ENCODE results near the gene RANBP1.
"Not testable (repeated sequence)": the region's sequence is repeated elsewhere in the genome, so short reads cannot be mapped to it uniquely, and the experiment has no call there.

Gene RANBP1

DNA sequence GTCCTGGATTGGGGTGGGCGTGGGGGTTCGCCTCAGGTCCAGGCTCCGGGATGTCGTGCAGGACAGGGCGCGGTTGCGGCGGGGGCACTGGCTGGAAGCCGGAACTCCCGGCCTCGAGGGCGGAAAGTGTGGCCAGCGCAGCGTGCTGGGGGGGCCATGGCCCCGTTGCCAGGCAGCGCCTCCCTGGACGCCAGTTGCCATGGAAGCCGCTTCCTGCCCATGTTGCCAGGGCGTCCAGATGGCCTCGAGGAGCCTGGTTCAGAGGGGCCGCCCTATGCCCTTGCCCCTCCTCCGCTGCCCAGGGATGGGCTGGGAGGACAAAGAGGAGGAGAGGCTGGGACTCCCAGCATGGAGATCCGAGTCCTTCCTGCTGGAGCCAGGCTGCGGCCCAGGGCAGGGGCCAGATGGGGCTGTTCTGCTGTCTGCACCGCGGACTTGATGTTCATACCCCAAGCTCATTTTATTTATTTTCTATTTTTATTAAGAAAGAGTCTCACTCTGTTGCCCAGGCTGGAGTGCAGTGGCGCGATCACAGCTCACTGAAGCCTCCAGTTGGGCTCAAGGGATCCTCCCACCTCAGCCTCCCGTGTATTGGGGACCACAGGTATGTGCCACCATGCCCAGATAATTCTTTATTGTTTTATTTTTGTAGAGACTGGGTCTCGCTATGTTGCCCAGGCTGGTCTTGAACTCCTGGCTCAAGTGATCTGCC is 39.6 kb downstream of the RANBP1 start:
- DNase-seq = no peak

DNA sequence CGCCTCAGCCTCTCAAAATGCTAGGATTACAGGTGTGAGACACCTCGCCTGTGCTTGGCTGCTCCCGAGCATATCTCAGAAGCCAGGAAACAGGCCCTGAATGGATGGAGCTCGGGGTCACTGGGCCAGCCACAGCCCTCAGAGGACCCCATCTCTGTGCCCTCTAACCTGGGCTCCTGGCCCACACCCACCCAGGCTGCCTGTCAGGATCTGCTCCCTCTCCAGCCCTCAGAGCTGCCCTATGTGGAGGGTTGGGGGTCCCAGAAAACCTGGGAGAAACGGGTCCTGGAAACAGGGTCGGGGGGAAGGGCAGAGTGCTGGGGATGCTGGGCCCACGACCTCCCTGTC is 40.1 kb downstream of the RANBP1 start:
- DNase-seq = no peak

DNA sequence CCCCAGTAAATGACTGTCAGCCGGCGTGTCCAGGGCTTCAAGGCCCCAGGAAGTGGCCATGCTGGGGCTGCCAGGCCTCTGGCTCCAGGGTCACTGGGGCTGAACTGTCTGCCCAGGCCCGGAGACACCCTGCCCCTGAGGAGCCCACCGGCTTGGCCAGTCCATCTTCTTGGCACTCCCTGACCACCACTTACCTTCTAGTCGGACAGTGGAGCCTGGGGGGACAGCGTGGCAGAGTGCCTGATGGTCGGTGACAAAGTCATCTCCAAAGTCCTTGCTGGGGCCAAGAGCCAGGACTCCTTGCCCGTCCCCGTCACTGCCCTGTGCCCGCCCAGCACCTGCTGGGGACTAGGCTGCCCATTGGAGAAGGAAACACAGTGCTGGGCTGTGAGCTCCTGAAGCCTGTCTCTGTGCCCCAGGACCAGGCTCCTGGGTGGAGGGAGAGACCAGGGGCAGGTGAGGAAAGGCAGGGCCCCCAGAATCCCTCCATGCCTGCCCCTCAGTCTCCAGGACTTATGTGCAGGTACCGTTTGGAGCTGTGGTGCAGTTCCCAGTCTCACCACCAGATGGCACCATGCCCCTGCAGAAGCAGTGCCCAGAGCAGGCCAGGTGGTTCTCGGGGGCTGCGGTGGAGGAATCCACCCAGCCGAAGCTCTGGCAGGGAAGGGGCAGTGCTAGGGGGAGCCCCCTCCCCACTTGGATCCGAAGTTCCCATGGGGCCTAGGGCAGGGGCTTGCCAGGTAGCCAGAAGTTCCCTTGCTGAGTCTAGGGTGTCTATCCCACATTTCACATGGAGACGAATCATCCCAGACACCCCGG is 40.9 kb downstream of the RANBP1 start:
- peak; percentile 91 to 93 for DNase-seq

DNA sequence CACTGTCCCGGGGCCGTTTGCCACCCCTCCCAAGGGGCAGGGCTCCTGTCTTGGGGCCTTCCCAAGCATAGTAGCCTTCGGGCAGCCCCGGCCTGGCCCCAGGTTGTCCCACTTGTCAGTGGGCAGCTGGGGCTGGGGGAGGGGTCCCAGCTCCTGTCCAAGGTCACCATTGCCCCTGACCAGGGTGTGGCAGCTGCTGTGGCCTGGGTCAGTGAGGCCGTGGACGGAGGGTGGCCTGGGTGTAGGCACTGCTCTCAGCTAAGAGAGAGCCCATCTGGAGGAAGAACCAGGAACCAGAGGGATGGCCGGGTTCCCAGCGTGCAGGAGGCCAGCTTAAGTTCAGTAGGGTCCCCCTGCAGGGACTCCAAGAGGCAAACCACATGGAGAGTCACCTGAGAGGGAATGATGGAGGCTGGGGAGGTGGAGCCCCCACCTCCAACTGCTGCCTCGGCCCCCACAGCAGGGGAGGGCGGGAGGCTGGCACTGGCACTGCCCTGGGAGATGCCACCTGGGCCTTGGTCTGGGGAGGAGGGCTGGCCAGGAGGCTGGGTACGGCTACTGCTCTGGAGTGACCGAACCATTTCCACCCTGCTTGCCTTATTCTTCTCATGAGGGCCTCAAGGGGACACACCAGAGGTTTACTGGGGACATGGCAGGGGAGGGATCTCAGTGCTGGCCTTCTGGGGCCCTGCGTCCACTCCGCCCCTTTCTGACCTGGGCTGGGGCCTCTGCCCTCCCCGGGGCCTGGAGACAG is 41.7 kb downstream of the RANBP1 start:
- no peak for DNase-seq

DNA sequence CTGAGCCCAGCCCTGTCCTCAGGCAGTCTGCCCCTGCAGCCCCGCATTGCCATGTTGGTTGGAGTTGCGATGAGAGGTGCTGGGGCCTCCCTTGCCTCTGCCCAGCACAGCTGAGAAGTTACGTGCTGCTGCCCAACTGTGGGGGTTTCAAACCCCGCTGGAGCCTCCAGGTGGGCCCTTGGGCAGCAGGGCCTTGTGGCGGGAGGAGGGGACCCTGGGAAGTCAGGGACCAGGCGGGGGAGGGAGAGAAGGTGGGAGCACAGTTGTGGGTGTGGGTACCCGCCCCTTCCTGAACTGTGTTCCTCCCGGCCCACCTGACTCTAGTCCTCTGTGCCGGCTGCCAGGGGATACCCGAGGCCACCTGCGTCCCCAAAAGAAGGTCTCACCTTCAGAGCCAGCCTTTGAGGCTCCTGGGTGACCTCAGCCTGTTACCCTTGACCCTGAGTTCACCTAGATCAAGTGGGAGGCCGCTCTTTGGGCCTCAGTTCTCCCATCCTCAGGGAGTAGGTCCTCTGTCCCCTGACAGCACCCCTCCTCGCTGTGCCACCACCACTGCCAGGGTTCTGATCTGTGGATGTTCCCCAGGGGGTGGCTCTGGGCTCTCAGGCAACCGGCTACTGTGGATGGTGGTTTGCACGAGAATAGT is 42.6 kb downstream of the RANBP1 start:
- DNase-seq = no peak

DNA sequence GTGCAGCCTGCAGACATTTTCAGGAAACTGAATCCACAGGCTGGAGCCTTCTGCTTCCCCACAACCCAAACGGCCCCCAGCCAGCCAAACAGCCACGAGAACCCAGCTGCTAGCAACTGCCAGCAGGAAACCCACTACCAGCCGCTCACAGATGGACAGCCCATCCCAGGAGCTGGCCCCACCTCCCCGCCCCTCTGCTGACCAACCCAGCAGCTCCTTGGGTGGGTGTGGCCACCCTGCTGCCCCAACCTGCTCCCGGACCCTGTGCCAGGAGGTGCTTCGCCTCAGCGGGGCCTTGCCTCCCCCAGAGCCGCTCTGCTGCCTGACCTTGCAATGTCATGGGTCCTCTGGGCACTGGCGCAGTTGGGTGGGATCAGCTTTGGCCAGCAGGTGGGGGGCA is 43.2 kb downstream of the RANBP1 start:
- no peak for DNase-seq

DNA sequence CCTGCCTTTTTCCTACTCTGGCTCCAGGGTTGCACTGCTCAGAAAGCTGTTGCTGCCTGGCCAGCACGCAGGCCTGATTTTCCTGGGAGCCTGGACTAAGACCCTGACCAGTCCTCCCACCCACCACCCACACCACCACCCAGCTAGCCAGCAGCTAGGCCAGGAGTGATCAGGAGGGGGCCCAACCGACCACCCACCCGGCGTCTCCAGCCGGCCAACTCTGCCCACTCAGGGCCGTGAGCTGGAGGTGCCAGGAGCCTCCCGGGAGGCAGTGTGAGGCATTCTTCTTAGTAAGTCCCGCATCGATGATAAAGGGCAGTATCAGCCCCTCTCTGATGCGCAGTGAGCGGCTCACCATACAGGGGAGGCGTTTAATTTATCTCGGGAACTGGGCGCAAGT is 43.6 kb downstream of the RANBP1 start:
- DNase-seq = not testable (repeated sequence)

DNA sequence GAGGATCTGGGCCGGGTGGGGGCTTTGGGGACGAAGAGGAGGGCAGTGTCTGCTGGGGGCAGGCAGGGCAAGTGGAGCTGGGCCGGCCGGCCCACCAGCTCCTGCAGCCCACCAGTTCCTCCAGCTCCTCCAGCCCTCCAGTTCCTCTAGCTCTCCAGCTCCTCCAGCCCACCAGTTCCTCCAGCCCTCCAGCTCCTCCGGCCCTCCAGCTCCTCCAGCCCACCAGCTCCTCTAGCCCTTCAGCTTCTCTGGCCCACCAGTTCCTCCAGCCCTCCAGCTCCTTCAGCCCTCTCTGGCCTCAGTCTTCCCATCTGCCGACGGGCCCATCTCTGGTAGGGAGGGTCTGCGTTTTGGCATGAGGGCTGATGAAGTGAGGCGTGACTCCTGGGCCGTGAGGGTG is 44.1 kb downstream of the RANBP1 start:
- DNase-seq = no peak

DNA sequence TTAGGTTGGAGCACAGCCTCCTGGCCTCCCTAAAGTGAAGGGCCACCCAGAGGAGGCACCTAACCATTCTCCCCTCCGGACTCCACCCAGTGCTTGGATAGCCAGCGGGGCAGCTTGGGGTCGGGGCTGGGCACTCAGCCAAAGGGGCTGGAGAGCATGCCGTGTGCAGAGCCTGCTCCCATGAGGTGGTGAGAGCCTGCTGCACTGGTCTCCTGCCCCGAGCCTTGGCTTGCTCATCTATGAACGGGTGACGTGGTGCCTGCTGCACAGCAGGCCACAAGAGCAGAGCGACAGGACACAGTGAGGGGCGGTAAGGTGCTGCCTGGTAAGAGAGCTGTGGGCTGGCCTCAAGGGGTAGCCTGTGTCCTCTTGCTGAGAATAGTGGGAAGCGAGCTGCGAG is 49.0 kb downstream of the RANBP1 start:
- no peak for DNase-seq

DNA sequence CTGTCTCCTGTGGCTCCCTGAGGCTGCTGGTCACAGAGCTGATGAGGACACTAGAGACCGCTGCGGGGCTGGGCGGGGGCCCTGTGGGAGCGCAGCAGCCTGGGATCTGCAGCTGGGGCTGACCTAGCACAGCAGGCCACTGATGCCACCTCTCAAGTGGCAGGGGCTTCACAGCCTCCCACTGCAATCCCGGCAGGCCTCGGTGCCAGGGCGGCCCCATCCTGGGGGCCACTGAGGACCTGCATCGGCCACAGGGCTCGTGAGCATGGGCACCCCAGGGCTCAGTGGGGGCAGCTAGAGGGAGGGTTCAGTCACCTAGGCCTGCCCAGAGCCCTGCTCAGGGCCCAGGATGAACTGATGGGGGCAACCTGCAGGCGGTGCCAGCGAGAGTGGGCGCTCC is 49.5 kb downstream of the RANBP1 start:
- no peak for DNase-seq

DNA sequence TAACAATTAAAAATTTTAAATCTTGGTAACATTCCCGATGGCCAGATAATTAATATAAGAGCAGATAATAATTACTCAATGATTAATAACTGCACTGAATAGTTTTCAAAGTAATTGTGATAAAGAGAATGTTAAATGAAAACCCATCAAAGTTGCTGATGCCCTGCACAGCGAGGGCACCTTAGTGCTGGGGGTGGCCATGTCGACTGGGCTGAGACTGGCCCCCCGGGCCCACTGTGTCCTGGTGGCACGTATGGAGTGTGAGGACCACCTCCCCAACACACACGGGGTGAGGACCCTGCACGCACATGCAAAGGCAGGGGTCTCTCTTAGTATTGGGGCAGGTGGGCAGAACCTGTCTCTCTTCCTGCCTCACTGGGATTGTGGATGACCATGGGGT is 50.0 kb downstream of the RANBP1 start:
- no peak for DNase-seq

DNA sequence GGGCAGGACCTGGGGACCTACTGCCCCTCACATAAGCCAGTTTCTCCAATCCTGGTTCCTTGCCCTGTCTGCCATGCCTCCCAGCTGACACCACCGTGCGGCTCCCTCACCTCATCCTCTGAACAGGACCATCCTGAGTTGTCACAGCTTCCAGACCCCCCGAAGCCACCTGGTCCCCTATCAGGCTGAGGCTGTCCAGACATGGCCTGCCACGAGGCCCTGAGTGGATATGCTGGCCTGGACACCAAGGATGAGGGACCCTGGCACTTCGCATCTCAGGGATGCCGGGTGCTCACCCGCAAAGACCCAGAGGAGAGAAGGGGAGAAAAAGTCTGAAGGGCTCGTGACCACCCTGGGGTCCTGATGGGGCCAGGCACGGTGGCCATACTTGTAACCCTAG is 50.8 kb downstream of the RANBP1 start:
- no peak for DNase-seq

DNA sequence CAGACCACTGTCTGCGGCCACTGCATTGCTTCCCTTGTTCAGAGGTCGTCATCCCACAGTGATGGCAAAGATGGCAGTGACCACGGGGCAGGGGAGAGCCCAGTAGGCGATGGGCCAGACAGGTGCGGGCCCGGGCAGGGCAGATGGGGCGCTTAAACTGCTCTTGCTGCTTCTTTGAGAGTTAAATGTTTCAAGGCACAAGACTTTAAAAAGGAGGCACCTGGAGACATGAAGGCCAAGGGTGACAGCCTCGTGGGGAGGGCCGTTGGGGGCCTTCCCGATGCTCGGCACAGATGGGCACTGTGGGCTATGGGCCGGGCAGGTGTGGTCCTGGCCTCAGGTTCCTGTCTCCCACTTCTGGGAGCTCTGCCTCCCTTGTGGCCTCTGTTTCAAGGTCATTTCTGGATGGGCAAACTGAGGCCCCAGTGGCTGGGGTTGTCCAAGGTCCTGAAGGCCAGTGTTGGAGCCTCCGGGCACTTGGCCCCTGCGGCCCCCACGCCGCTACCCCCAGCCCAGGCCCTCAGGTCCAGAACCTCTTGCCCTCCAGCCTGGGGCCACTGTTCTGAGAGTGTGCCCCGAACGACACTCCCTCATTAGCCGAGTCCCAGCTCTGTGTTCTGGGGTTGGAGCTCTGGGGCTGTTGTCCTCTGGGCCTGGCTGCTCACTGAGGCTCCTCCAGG is 51.9 kb downstream of the RANBP1 start:
- no peak for DNase-seq

DNA sequence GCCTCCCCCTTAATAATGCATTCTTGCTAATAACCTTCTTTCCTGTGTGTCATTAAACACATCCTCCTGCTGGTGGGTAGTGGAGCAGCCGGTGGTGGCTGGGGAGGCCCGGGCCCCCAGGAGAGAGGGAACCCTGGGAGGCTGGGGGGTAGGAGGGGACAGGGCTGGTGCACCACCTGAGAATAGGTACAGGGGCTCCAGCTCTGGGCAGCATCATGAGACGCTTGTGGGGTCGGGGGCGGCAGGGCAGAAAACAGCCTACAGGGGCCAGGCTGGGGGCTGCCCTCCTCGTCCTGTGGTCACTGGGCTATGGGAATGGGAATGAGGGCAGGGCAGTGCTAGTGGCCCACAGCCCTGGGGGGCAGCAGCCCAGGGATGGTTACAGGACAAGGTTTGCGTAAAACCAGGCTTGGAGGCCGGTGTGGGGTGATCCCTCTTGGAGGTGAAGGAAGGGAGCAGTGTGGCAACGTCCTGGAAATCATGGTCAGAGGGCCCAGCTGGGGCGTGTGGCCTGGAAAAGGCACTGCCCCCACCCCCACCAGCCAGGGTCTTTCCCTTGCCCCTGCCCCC is 53.4 kb downstream of the RANBP1 start:
- no peak for DNase-seq

DNA sequence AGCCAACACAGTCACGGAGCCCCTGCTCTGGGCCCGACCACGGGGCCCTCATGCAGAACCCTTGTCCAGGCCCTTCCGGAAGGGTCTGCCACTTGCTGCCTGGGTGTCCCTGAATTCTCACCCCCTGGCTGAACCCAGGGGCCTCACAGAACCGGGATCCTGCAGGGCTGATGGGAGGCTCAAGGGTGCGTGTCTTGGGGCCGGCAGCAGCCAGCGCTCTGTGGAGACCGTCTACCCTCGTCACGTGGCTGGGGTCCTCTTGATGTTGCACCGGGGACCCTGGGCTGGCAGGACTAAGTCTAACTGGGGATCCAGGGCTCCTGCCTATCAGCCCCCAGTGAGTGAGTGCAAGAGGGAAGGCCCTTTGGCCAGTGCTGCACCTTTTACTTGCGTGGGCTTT is 54.3 kb downstream of the RANBP1 start:
- DNase-seq = no peak

DNA sequence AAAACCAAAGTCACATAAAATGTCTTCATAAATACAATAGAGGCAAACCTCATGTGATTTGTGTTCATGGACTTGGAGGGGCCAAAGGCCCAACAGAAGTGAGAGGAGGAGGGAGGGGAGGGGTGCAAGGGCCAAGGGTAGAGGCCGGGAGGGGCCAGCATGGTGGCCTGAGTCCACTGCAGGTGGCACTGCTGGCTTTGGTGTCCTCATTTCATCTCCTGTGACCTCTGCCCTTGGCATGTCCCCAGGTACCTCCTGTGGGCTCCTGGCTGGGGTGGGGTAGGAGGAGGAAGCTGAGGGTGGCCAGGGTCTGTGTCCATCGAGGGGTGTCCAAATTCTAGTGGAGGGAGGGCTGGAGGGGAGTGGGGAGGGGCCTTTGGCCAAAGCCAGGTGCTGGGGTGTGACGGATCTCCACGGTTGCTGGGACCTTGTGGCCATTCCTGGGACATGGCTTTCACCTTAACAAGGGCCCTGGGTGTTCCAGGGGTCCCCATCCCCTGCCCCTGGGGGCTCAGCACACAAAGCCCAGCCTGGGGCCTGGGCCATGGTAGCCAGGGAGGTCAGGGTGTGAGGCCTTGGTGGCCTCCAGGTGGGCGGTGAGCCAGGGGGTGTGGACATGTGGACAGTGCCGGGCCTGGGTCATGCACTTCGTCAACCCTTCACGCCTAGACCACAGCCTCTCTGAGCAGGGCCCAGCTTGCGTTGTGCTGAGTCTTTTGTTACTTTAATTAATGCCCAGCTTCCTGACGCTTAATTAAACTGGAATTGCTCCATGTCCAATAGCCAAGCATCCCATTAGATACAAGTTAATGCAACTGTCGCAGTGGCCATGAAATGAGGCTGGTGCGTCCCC is 55.6 kb downstream of the RANBP1 start:
- no peak for DNase-seq

DNA sequence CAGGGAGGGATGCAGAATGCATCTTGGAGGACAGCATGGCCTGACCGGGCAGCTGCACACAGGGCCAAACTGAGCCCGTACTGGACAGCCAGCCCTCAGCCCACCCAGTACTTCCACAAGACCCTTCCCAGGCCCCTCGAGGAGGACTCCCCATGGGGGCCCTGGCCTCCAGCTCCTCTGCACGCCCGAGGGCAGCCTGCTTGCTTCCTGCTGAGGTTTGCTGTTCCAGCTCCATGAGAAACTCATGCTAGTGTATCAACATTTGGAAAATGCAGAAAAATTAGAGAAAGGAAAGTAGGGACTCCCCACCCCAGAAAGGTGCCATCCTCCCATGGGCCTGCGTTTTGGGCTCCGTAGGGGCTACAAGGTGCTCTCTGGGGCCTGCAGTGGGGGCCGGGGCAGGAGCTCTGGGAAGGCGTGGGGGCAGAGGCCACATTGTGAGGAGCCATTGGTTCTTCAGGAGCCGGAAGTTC is 56.3 kb downstream of the RANBP1 start:
- no peak for DNase-seq

DNA sequence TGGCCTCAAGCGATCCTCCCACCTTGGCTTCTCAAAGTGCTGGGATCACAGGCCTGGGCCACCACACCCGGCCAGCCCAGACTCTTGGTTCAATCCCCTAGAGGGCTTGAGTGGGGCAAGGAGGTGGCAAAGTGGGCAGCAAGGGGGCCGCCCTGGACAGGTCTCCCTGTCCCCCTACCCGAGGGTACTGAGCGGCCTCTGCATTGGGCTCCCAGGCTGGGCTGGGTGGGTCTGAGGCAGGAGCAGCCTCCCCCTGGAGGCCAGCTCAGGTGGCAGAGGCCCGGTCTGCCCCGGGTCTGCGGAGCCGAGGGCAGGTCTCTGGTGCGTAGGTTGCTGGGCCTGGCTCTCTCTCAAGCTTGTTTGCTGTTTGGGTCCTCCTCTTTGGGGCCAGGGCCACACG is 57.3 kb downstream of the RANBP1 start:
- no peak for DNase-seq

DNA sequence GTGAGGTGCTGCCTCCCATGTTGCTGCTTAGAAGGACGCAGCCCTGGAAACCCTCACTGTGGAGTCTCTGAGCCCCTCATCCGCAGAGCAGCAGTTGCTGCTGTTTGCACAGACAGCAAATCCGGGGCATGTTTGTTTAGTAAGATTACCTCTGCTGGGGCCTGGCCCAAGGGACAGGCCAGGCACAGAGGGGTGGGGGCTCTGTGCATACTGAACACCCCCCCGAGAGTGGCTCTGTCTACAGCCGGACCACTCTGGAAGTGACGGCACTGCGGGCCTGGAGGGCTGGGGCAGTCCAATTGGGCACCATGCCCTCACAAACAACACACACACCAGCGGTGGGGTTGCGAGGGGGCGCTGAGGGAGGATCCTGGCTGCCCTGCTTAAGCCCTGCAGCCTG is 57.9 kb downstream of the RANBP1 start:
- no peak for DNase-seq

DNA sequence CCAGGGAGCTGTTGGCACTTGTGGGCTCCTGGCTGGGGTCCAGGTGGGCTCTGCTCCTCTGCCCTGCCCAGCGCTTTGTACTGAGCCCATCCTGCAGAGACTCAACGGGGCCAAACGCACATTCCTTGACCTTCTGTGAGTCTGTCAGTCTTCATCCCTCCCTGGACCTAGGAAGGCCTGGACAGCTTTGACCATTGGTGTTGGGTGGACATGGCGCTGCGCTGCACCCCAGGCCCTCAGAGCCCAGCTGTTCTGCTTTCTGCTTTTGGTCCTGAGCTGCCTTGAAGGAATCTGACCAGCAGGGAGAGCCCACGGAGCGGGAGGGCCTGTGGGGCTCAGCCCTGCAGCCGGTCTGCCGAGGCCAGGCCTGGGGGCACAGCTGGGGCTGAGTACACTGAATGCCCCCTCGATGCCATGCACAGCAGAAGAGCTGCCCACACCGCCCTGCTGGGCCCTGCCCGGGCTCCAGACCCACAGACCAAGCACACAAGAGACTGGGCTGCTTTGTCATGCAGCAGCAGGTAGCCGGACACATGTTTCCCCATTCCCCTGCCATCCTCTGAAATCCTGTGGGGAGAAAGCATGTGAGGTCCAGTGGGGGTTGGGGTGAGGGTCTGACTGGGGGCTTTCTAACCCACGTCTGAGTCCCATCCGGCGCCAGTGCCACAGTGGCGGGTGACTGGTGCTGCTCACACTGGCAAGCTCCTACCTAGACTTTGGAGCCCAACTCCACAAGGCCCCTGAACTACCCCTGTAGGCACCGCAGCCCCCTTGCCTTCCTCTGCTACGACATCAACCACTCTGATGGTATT is 59.1 kb downstream of the RANBP1 start:
- no peak for DNase-seq

DNA sequence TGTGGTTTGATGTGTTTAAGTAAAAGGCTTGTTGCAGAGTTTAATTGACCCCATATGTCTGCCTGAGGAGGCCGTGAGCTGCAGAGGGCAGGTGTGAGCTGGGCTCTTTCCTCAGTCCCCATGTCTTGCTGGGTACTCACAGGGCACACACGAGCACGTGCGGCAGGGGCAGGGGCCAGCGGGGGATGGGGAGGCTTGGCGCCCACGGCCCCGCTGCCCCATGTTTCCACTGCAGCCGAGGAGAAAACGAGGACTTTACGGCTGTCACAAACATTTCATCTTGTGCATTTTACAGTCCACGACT is 59.6 kb downstream of the RANBP1 start:
- no peak for DNase-seq

All from activated T-cell treated with anti-CD3 and anti-CD28 coated beads, Interleukin-2, amount 50 U/mL, for 48 hours (primary cell).